Subcutaneous adipose tissue (tissue), 4 donors: Measurements from ENCODE around the gene RAVER2. TPM values are rescaled to one million over a fixed set of nuclear protein-coding genes. Genes with fewer than 3 reads are reported as not detected.

Experiments used
- CTCF ChIP-seq: fragments of 450-650 bp; IDR thresholded peaks from one replicate; pipeline ENCODE4 v1.5.1; 2016; ENCODE audit warnings: low read depth, mild to moderate bottlenecking, control low read depth, antibody characterized with exemption, moderate library complexity
- total RNA-seq, 4 donors: library from RNA; depleted of rRNA; stranded (reverse); fragments of >200 nt; gene quantifications; one replicate each; pipeline ENCODE4 v1.1.0, GENCODE V29; 2016

The RAVER2 gene
- total RNA-seq, 4 donors from 2014 or later: 6.4 to 11.5 (median 8.6) TPM

GRCh38 chr1:64864018-64864940 lies 119.4 kb downstream of the RAVER2 start:
- no peak for TF ChIP-seq CTCF

DNA sequence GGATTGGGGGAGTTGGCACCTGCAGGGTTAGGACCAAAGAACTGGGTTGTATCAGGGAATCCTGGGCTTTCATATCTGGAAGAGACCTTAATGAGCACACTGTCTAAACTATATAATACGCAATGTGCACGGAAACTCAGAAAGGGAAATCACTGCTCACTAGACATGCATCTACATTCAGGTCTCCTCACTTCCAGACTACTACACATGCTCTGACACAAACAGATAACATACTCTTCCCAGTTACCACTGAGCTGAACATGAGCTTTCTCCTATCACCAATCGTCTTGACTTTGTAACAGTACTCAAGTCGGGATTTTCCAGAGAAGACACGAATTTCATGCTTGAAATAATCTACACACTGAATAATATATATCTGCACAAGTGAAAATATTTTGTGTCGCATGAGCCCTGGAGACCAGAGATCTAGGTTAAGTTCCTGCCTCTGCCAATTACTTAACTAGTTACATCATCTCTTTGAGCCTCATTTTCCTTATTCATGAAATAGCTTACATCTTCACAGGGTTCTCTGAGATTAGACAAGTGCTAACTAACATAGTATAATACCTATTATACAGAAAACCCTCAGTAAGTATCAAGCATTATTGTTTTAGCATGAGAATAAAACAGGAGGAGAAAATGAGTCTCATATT lies 120.4 kb downstream of the RAVER2 start:
- TF ChIP-seq CTCF: no peak

DNA sequence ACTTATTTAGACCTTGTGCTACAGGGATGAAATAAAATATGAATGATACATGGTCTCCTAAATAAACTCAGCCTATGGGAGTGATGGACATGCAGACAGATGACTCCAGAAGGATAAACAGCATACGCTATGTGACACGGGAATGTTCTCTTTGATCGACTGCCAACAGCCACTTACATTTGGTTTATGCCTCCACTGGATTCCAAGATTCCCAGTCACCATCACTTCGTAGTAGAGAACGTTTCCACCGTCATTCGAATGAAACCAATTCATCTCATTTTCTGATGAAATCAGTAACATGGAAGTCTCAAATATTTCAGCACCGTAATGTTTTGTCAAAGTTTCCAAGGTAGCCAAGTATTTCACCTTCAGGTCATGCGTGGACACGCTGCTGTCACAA lies 121.8 kb downstream of the RAVER2 start:
- no peak for TF ChIP-seq CTCF

GRCh38 chr1:64867266-64867665 lies 122.4 kb downstream of the RAVER2 start:
- no peak for TF ChIP-seq CTCF

DNA sequence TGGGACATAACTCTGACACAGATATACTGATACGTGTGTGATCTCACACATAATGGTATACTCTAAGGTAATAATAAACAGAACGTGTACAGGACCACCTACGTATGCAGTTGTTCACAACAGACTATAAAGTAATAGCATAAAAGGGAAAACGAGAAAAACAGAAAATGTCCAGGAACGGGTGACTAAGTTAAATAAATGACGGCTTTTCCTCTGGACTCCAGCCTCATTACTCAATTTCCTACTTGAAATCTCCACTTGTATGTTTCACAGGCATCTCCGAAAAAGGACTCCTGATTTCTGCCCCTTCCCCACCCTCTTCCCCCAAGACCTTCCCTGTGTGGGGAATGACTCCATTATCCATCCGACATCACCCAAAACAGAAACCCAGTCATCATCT lies 126.4 kb downstream of the RAVER2 start:
- TF ChIP-seq CTCF: no peak

DNA sequence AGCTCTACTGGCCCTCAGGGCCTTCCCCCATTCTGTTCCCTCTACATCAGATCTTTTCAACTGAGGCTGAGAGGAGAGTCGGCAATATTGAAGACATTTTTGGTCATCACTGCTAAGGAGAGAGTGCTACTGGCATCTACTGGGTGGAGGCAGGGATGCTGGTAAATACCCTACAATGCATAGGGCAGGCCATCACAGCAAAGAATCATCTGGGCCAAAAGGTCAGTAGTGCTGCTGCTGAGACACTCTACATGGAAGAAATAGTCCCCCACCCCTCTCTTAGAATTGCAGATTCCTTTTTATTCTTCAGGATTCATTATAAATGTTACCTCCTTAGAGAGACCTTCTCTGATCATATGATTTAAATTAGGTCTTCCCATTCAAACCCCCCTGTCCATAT lies 127.2 kb downstream of the RAVER2 start:
- TF ChIP-seq CTCF: no peak

GRCh38 chr1:64873576-64873975 lies 128.7 kb downstream of the RAVER2 start:
- TF ChIP-seq CTCF: no peak
